ENCODE data around the gene RSPH3.
A peak's percentile ranks its signal among the peaks of the same experiment; 100 is the strongest.
"Not testable (repeated sequence)": the region's sequence is repeated elsewhere in the genome, so short reads cannot be mapped to it uniquely, and the experiment has no call there.

Gene RSPH3

DNA sequence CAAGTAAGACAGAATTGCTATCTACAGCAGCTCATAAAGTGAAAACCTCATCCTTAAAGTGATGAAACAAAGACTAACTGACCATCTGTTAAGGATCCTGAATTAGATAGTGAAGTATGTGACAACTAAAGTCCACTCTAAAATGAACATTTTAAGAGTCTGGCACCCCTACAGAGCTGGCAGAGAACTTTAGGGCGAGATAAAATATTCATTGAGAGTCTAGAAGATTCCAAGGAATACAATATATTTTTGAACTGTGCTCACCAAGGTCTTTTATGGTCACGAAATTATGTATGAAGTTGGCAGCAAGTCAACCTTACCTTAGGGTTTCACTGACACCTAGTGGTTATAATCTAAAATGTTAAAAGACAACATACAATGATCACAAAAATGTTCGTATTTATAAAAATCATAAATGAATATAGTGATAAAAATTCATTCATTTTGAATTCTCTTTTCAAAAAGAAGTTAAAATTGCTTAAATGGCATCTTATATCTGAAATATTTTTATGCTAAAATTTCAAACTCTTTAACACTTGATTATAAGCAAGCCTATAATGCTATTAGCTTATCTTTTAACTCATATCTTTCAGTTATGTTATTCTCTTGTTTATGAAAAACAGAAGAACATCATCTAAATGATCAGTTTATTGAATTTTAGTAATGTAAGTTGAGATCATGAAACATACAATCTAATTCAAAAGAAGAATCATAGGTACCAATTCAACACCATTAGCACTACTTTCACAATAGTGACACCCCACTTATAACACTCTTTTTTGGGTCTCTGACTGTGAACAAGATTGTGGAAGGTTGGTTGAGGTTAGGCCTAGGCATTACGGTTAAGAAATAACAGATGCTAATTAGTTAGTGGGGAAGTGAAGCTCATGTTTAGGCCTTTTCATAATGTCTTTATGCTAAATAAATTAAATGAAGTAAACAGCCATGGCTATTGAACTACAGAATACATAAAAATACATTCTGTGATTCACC lies 27.5 kb downstream of the RSPH3 start:
- DNase-seq, result no peak

DNA sequence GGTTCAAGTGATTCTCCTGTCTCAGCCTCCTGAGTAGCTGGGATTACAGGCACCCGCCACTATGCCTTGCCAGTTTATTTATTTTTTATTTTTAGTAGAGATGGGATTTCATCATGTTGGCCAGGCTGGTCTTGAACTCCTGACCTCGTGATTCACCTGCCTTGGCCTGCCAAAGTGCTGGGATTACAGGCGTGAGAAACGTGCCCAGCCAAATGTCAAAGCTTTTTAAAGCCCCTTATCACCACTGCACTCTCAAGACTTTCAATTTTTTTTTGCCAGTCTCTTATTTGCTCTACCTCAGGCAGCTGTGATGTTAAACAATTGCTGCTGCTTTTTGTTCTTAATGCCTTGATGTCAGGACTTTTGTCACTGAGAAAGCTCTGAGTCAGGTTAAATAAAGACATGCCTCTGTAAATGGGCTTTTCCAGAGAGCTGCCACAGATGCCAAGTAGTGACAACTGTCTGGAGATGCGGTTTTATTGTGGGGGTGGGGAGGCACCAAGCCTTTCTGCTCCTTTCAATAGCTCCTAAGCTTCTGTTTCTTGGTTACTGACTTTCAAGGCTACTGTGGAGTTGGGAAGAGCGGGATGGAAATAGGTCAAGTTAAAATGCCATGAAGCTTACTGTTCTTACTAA lies 29.2 kb downstream of the RSPH3 start:
- no peak for DNase-seq

DNA sequence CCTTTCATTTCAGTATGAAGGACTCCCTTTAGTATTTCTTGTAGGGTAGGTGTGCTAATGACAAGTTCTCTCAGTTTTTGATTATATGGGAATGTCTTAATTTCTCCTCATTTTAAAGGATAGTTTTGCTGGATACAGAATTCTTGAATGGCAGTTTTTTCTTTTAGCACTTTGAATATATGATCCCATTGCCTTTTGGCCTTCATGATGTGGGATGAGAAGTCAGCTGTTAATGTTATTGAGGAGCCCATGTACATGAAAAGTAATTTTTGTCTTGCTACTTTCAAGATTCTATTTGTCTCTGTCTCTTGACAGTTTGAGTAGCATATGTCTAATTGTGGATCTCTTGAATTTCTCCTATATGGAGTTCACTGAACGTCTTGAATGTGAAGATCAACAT lies 30.9 kb downstream of the RSPH3 start:
- DNase-seq, result no peak

GRCh38 chr6:158963020-158963808 lies 36.8 kb downstream of the RSPH3 start:
- no peak for DNase-seq

GRCh38 chr6:158962371-158962770 lies 37.6 kb downstream of the RSPH3 start:
- no peak for DNase-seq

DNA sequence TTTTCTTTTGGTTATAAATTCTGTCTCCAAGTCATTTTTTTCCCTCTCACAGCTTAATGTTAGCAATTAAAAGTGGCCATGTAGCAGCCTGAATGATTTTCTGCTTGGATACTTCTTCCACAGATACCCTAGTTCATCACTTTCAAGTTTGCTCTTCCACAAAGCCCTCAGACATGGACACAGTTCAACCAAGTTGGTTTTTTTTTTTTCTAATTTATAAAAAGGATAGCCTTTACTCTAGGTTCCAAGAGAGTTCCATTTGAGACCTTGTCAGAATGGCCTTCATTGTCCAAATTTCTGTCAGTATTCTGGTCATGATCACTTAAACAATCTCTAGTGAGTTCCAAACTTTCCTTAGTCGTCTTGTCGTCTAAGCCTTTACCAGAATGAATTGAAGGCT lies 40.0 kb downstream of the RSPH3 start:
- DNase-seq, result no peak

GRCh38 chr6:158959552-158959951 lies 40.5 kb downstream of the RSPH3 start:
- DNase-seq, result no peak

- peak; percentile 22 to 24 for DNase-seq
These were observed 41.3 kb downstream of the RSPH3 start for GRCh38 chr6:158958504-158959386.

- DNase-seq, result no peak
These were observed 44.7 kb downstream of the RSPH3 start for GRCh38 chr6:158955255-158955654.

DNA sequence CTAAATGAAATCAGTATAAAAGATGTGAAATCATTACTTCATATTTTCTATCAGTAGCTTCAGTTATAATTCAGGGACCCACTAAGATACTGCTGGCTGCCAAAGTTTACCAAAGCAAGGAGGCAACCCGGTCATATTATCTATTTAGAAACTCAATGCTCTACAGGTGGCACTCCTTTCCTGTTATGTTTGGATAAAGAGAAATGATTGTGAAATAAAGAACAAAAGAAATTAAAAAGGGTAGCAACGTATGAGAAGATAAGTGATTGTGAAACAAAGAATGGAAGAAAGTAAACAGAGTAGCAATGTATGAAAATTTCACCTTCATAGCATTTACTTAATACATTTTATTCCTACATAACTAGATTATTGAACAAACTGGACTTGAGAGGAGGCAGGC lies 45.2 kb downstream of the RSPH3 start:
- no peak for DNase-seq

DNA sequence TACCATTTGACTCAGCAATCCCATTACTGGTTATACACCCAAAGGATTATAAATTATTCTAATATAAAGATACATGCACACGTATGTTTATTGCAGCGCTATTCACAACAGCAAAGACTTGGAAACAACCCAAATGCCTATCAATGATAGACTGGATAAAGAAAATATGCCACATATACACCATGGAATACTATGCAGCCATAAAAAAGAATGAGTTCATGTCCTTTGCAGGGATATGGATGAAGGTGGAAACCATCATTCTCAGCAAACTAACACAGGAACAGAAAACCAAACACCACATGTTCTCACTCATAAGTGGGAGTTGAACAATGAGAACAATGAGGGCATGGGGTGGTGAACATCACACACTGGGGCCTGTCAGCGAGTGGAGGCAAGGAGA lies 48.0 kb downstream of the RSPH3 start:
- not testable (repeated sequence) for DNase-seq

DNA sequence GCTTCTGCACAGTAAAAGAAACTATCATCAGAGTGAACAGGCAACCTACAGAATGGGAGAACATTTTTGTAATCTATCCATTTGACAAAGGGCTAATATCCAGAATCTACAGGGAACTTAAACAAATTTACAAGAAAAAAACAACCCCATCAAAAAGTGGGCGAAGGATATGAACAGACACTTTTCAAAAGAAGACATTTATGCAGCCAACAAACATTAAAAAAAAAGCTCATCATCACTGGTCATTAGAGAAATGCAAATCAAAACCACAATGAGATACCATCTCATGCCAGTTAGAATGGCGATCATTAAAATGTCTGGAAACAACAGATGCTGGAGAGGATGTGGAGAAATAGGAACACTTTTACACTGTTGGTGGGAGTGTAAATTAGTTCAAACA lies 48.4 kb downstream of the RSPH3 start:
- not testable (repeated sequence) for DNase-seq

GRCh38 chr6:158947284-158947683 lies 52.7 kb downstream of the RSPH3 start:
- no peak for DNase-seq

- DNase-seq, result no peak
These were observed 56.5 kb downstream of the RSPH3 start for GRCh38 chr6:158943380-158944032.

DNA sequence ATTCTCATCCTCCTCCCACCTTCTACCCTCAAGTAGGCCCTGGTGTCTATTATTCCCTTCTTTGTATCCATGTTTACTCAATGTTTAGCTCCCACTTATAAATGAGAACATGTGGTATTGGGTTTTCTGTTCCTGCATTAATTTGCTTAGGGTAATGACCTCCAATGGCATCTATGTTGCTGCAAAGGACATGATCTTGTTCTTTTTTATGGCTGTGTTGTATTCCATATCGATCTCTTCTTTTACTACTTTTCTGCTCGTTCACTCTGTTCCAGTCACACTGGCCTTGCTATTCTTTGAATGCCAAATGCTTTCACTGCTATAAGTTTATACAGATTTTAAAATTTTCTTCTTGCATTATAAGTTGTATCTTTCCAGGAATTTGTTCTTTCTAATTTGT lies 57.7 kb downstream of the RSPH3 start:
- no peak for DNase-seq

DNA sequence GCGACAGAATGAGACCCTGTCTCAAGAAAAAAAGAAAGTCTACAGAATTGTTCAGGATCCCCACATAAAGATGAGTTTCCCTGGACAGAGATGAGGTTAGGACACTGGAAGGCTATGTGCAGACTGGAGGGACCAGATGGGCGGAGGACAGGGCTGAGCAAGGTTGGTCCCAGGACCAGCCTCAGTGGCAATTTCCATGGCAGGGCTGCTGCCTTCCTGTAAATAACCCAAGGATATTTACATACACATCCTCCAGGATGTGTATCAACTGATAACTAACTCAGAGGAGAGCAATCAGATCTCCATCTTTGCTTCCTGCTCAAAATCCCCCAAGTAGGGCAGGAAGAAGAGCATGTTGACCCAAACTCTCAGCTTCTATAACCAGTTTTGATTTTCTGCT lies 58.8 kb downstream of the RSPH3 start:
- no peak for DNase-seq

DNA sequence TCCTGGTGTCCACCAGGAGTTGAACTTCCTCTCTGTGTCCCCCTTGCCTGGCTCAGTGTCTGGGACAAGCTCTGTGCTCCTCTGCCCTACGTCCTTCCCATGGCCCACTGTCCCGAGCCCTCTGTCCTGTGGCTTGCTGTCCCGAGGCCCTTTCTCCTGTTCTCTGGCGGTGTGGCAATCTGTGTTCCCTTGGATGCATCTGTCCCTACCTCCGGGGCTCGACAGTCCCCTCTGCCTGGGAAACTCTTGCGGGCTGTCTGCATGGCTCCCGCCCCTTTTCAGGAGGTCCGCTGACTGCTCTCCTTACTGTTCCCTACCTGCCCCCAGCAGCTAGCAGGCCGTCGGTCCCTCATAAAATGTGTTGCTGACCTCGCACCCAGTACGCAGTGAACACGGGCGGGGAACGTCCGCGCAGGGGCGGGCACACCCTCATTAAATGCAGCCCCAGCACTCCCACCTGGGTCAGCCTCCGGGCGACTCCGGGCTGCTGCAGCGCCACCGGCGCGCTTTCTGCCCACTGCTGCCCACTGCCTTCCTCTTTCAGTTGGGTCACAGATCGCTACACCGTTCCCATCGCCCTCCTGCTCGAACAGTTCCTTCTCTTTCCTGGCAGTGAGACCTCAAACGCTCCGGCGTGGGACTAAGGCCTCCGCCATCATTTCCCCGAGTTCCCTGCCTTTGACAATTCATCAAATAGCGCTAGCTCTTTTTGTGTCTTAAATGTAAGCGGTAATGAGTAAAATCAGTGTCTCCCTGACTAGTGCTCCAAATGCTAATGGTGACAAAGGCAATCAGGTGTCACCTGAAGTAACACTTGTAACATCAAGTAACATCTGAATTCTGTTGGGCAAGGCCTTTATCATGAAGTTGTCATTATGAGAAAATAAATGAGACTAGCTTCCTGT lies 60.5 kb downstream of the RSPH3 start:
- no peak for DNase-seq

DNA sequence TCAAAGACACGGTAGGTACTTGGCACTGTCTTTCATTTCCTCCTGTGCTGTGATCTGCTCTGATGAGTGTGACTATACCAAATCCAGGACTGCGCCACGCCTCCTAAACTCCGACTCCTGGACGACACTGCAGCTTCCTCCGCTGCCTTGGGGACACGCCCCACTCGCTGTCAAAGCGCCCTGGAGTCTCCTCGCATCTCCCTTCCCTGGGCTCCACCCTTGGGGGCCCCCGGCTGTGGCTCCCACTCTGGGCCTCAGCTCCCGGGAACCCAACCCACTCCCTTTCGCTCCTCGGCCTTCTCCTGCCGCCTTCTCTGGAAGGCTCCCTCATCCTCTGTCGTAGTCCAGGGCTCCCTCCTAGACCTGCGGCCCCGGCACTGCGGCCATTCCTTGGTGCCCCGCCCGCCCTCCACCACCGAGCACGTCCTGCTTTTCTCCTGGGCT lies 61.2 kb downstream of the RSPH3 start:
- no peak for DNase-seq

GRCh38 chr6:158938220-158938619 lies 61.8 kb downstream of the RSPH3 start:
- DNase-seq, result no peak

GRCh38 chr6:158934157-158934556 lies 65.8 kb downstream of the RSPH3 start:
- no peak for DNase-seq
